Large intestine (tissue), 3 donors: ENCODE results near the gene SERPINB11. TPM values are rescaled to one million over a fixed set of nuclear protein-coding genes. Genes with fewer than 3 reads are reported as not detected.

Source experiments
- DNase-seq, 2 donors: peaks; one replicate each; pipeline versions ENCODE4 v3.0.0 to v3.0.0-alpha.2; 2013
- H3K27ac ChIP-seq: one replicate; pipeline ENCODE4 v1.5.1; 2013; ENCODE audit warnings: low read length
- H3K27me3 ChIP-seq: 2 replicates; pipeline ENCODE4 v1.6.1; 2013; ENCODE audit warnings: low read length; ENCODE audit not compliant: control insufficient read depth, insufficient read depth
- H3K36me3 ChIP-seq: 2 replicates; pipeline ENCODE4 v1.6.1; 2013; ENCODE audit warnings: low read length; ENCODE audit not compliant: control insufficient read depth, insufficient read depth
- H3K4me1 ChIP-seq: one replicate; pipeline ENCODE4 v1.6.1; 2013; ENCODE audit warnings: low read length; ENCODE audit not compliant: control insufficient read depth, insufficient read depth
- H3K4me3 ChIP-seq: one replicate; pipeline ENCODE4 v1.5.1; 2013; ENCODE audit warnings: low read length
- H3K9me3 ChIP-seq: one replicate; pipeline ENCODE4 v1.6.1; 2013; ENCODE audit warnings: mild to moderate bottlenecking, low read depth, low read length, moderate library complexity; ENCODE audit not compliant: control insufficient read depth
- WGBS: methylation state at CpG from one replicate; pipeline ENCODE4 v1.1.5; 2013; ENCODE audit warnings: low lambda C conversion rate; ENCODE audit not compliant: insufficient coverage; 5-methylcytosine and 5-hydroxymethylcytosine counted together
- polyA plus RNA-seq: library from polyadenylated mRNA; unstranded; fragments of 120-200 nt; gene quantifications from one replicate; pipeline ENCODE4 v1.2.1, GENCODE V29; 2013

Gene SERPINB11
- polyA plus RNA-seq, 1 donor = not detected

- no peak for DNase-seq
- Histone ChIP-seq H3K36me3 (no peaks in the 10 kb centered on the region), H3K4me3 (no peak overlapping the region), H3K4me1 (peaks cover 21% of the 10 kb centered on the region), H3K9me3 (no peaks in the 10 kb centered on the region), H3K27me3 (no peaks in the 10 kb centered on the region), H3K27ac (no peak overlapping the region)
- no CpG with 5 or more reads among the region's 5 CpGs for WGBS
Observed at GRCh38 chr18:63683890-63684289, 18.9 kb upstream of the SERPINB11 start.

GRCh38 chr18:63684718-63685117 is 18.0 kb upstream of the SERPINB11 start:
- H3K36me3 ChIP-seq = no peaks in the 10 kb centered on the region
- H3K27me3 ChIP-seq = no peaks in the 10 kb centered on the region
- peaks cover 21% of the 10 kb centered on the region for H3K4me1 ChIP-seq
- no CpG with 5 or more reads among the region's 3 CpGs for WGBS
- DNase-seq = no peak
- no peak overlapping the region for H3K27ac ChIP-seq
- H3K9me3 ChIP-seq = no peaks in the 10 kb centered on the region
- H3K4me3 ChIP-seq = no peak overlapping the region

- no peak overlapping the region for H3K27ac ChIP-seq
- WGBS = 80% methylated on average over 1 of the region's 2 CpGs
- no peak for DNase-seq
- no peaks in the 10 kb centered on the region for H3K36me3 ChIP-seq
- H3K4me3 ChIP-seq = no peak overlapping the region
- no peaks in the 10 kb centered on the region for H3K27me3 ChIP-seq
- peaks cover 14% of the 10 kb centered on the region for H3K4me1 ChIP-seq
- H3K9me3 ChIP-seq = no peaks in the 10 kb centered on the region
Observed at GRCh38 chr18:63686871-63687270, 15.9 kb upstream of the SERPINB11 start.

- WGBS = no CpG with 5 or more reads among the region's 2 CpGs
- Histone ChIP-seq H3K27me3 (no peaks in the 10 kb centered on the region), H3K4me1 (no peaks in the 10 kb centered on the region), H3K27ac (no peak overlapping the region), H3K36me3 (no peaks in the 10 kb centered on the region), H3K4me3 (no peak overlapping the region), H3K9me3 (no peaks in the 10 kb centered on the region)
- DNase-seq = no peak
Observed at GRCh38 chr18:63689064-63689463, 13.7 kb upstream of the SERPINB11 start.

GRCh38 chr18:63697097-63697660 is 5.6 kb upstream of the SERPINB11 start:
- no peaks in the 10 kb centered on the region for H3K27me3 ChIP-seq
- H3K36me3 ChIP-seq = no peaks in the 10 kb centered on the region
- no peaks in the 10 kb centered on the region for H3K9me3 ChIP-seq
- H3K4me3 ChIP-seq = no peak overlapping the region
- 64% methylated on average over 1 of the region's 3 CpGs for WGBS
- no peak for DNase-seq
- H3K4me1 ChIP-seq = no peaks in the 10 kb centered on the region
- H3K27ac ChIP-seq = no peak overlapping the region

- H3K27me3 ChIP-seq = no peaks in the 10 kb centered on the region
- WGBS = no CpG with 5 or more reads among the region's 3 CpGs
- no peak overlapping the region for H3K27ac ChIP-seq
Observed at GRCh38 chr18:63700501-63700900, 2.3 kb upstream of the SERPINB11 start.

GRCh38 chr18:63701952-63702351 is 808 bp upstream of the SERPINB11 start:
- Histone ChIP-seq H3K27ac (no peak overlapping the region), H3K36me3 (no peaks in the 10 kb centered on the region), H3K4me1 (no peaks in the 10 kb centered on the region), H3K9me3 (no peaks in the 10 kb centered on the region), H3K4me3 (no peak overlapping the region), H3K27me3 (no peaks in the 10 kb centered on the region)
- DNase-seq = no peak
- no CpG with 5 or more reads among the region's 5 CpGs for WGBS

More at GRCh38 chr18:63700501-63700900, 2.3 kb upstream of the SERPINB11 start:
- Histone ChIP-seq H3K36me3 (no peaks in the 10 kb centered on the region), H3K4me3 (no peak overlapping the region), H3K9me3 (no peaks in the 10 kb centered on the region), H3K4me1 (no peaks in the 10 kb centered on the region)
- no peak for DNase-seq

- Histone ChIP-seq H3K4me3 (no peak overlapping the region), H3K36me3 (no peaks in the 10 kb centered on the region), H3K9me3 (no peaks in the 10 kb centered on the region), H3K27ac (no peak overlapping the region), H3K27me3 (no peaks in the 10 kb centered on the region), H3K4me1 (no peaks in the 10 kb centered on the region)
- WGBS = 60% methylated on average over 1 of the region's 2 CpGs
- DNase-seq = no peak
Observed at GRCh38 chr18:63705401-63705800, 2.6 kb downstream of the SERPINB11 start.

GRCh38 chr18:63707816-63708215 is 5.1 kb downstream of the SERPINB11 start:
- DNase-seq = no peak
- Histone ChIP-seq H3K9me3 (no peaks in the 10 kb centered on the region), H3K4me3 (no peak overlapping the region), H3K27me3 (no peaks in the 10 kb centered on the region), H3K27ac (no peak overlapping the region), H3K36me3 (no peaks in the 10 kb centered on the region), H3K4me1 (no peaks in the 10 kb centered on the region)
- no CpG with 5 or more reads among the region's 1 CpG for WGBS

- Histone ChIP-seq H3K4me1 (no peaks in the 10 kb centered on the region), H3K9me3 (no peaks in the 10 kb centered on the region), H3K4me3 (no peak overlapping the region), H3K27ac (no peak overlapping the region), H3K36me3 (no peaks in the 10 kb centered on the region), H3K27me3 (no peaks in the 10 kb centered on the region)
- no peak for DNase-seq
- WGBS = no CpG with 5 or more reads among the region's 3 CpGs
Observed at GRCh38 chr18:63708650-63709049, 5.9 kb downstream of the SERPINB11 start.

GRCh38 chr18:63725682-63726480 is 23.1 kb downstream of the SERPINB11 start:
- no peak overlapping the region for H3K27ac ChIP-seq
- no peaks in the 10 kb centered on the region for H3K36me3 ChIP-seq
- no peaks in the 10 kb centered on the region for H3K9me3 ChIP-seq
- no peaks in the 10 kb centered on the region for H3K4me1 ChIP-seq
- DNase-seq = no peak
- no CpG with 5 or more reads among the region's 3 CpGs for WGBS
- H3K4me3 ChIP-seq = no peak overlapping the region
- no peaks in the 10 kb centered on the region for H3K27me3 ChIP-seq
